ENCODE measurements around the gene MGLL. TPM values are rescaled to one million over a fixed set of nuclear protein-coding genes. Genes with fewer than 3 reads are reported as not detected.

MGLL gene
- total and polyA plus RNA-seq, 9 of the 15 experiments (the other 6 are each of a cell fraction or from before 2014, with no cell fraction given): 0.12 to 0.32 (median 0.18) TPM; not detected in 6

DNA sequence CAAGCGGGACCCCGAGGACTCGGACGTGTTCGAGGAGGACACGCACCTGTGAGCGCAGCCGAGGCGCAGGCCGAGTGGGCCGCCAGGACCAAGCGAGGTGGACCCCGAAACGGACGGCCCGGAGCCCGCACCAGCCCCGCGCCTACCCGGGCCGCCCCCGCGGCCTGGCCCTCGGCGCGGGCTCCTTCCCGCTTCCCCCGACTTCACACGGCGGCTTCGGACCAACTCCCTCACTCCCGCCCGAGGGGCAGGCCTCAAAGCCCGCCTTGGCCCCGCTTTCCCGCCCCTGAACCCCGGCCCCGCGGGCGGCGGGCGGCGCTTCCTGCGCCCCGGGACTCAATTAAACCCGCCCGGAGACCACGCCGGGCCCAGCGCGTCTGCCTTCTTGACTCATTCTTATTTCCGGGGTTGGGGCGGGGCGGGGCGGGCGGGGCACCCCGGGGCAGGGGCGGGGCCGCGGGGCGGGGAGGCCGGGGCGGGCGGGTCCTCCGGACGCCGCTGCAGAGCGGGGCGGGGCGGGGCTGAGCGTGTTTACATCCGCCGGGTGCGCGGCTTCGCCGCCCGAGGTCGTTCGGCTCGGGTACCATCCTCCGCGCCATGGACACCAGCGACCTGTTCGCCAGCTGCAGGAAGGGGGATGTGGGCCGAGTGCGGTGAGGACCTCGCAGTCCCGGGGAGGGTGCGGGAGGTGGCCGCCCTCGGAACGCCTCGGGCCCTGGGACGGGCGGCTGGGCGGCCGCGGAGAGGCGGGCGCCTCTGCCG is 149.7 kb downstream of the MGLL start, which contains the start of gene ABTB1 (continued):
- TF ChIP-seq, protein P1, sequence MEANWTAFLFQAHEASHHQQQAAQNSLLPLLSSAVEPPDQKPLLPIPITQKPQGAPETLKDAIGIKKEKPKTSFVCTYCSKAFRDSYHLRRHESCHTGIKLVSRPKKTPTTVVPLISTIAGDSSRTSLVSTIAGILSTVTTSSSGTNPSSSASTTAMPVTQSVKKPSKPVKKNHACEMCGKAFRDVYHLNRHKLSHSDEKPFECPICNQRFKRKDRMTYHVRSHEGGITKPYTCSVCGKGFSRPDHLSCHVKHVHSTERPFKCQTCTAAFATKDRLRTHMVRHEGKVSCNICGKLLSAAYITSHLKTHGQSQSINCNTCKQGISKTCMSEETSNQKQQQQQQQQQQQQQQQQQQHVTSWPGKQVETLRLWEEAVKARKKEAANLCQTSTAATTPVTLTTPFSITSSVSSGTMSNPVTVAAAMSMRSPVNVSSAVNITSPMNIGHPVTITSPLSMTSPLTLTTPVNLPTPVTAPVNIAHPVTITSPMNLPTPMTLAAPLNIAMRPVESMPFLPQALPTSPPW (CRISPR knock-in tag; IDR thresholded peaks at IDR 0.05): peak; percentile 98
- TF ChIP-seq TBP (optimal IDR thresholded peaks at IDR 0.05; ENCODE audit: low read depth, low read length) (peak; percentile 33), MYC (IDR thresholded peaks at IDR 0.05; ENCODE audit: low read depth, low read length) (peak; percentile 53; the same call in 1 of the 2 replicates), MYC (CRISPR knock-in tag; IDR thresholded peaks at IDR 0.05; ENCODE audit: borderline replicate concordance, low read depth) (no peak), RBFOX2 (IDR thresholded peaks at IDR 0.05; ENCODE audit: low read depth, low read length) (peak; percentile 83), SFPQ (IDR thresholded peaks at IDR 0.05; ENCODE audit: low read depth, low read length) (no peak), SMAD2 (IDR thresholded peaks at IDR 0.05; ENCODE audit: low read depth, low read length) (no peak), NR1H2 (CRISPR knock-in tag; IDR thresholded peaks at IDR 0.05) (no peak), ZNF165 (CRISPR knock-in tag; IDR thresholded peaks at IDR 0.05; ENCODE audit: borderline replicate concordance) (no peak), GTF2E2 (tag; IDR thresholded peaks at IDR 0.05) (peak; percentile 75; the same call in 1 of the 2 replicates), MEF2D (tag; conservative IDR thresholded peaks at IDR 0.05; ENCODE audit: low read depth) (no peak), U2AF2 (optimal IDR thresholded peaks at IDR 0.05; ENCODE audit: low read depth, low read length) (no peak), NR3C1 (CRISPR knock-in tag; IDR thresholded peaks at IDR 0.05) (no peak), CBX1 (IDR thresholded peaks at IDR 0.05; ENCODE audit: low read depth) (no peak)
- TF ChIP-seq, protein P2, sequence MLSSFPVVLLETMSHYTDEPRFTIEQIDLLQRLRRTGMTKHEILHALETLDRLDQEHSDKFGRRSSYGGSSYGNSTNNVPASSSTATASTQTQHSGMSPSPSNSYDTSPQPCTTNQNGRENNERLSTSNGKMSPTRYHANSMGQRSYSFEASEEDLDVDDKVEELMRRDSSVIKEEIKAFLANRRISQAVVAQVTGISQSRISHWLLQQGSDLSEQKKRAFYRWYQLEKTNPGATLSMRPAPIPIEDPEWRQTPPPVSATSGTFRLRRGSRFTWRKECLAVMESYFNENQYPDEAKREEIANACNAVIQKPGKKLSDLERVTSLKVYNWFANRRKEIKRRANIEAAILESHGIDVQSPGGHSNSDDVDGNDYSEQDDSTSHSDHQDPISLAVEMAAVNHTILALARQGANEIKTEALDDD (IDR thresholded peaks at IDR 0.05): no peak
